GM21360 (cell line): ENCODE data around the gene TRAF3IP3.

Experiments used
- ATAC-seq: cut with Tn5 transposase; IDR thresholded peaks from one replicate; pipeline ENCODE4 v1.9.1; 2021; ENCODE audit warnings: mild to moderate bottlenecking, moderate library complexity; ENCODE audit not compliant: unreplicated experiment

The TRAF3IP3 gene

GRCh38 chr1:209737118-209737505 is 18.7 kb upstream of the TRAF3IP3 start:
- no peak for ATAC-seq

DNA sequence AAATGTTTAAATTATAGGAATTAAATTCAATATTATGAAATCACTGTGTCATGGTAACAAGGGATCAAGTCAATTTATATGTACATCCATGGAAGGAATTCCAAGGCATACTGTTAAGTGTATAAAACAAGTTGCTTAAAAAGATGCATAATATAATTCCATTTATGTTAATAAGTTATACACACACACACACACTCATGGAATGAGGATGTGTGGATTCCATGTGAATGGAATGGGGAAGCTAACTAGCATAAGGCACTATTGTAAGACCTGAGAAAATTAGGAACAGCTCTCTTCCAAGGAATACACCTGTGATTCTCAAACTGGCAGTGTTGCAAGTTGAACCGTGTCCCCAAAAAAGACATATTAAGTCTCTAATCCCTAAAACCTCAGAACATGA is 17.6 kb upstream of the TRAF3IP3 start:
- no peak for ATAC-seq

DNA sequence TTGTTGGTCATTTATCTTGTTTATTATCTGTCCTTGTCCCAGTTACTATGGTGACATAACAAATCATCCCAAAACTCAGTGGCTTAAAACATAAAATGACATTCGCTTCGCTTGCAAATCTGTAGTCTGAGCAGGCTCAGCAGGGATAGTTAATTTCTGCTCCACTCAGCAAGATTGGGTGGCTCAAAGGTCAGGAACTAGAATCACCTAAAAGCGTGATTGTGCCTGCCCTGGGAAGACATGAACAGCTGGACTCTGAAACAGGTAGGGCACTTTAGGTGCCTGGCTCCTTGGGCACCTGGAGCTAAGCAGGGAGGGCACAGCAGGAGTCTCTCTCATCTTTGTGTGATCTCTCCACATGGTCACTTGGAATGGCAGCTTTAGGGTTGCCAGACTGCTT is 14.7 kb upstream of the TRAF3IP3 start:
- no peak for ATAC-seq

- ATAC-seq: no peak
Observed at GRCh38 chr1:209741889-209742288, 14.0 kb upstream of the TRAF3IP3 start.

DNA sequence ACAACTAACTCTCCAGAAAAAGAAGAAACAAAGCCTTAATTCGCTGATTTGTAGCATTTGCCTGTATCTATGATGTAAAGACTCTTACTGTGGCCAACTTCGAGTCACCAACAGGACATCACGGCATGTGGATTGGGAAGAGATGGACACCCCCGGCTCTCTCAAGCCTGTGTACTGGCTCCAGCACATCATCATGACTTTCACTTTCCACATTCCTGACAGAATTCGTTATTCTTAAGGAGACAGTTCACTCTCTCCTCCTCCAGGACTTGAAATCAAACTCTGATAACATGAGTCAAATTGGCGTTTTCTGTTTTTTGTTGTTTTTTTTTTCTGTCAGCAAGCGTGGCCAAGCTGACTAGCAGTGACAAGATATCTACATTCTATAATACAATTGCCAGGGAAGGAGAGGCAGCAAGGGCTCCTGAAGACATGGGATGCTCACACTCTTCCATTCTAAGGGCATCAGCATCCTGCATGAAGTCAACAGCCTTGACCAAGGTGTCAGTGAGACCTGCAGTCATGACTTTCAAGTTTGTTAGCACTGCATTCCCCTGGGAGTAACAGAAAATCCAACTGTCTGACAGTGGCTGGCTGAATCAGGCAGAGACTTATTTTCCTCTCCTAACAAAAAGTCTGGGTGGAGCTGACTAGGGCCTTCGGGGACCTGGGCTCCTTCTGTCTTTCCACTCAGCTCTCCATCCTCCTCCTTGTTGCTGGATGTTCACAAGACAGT is 13.3 kb upstream of the TRAF3IP3 start:
- ATAC-seq: no peak

DNA sequence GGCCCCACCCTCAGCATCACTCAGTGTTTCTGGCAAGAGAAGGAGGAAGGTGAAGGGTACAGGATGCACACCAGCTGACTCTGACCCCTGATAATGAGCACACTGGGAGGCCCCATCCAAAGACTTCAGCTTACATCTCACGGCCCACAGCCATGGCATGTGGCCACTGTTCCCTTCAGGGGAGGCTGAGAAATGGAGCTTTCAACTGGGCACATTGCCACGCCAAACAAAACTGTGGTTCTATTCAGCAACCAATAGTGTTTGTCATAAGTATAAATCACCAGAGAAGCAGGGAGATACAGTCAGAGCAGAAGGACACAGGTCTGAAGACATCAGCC is 12.7 kb upstream of the TRAF3IP3 start:
- ATAC-seq: no peak

GRCh38 chr1:209746451-209747165 is 9.2 kb upstream of the TRAF3IP3 start:
- ATAC-seq: no peak

DNA sequence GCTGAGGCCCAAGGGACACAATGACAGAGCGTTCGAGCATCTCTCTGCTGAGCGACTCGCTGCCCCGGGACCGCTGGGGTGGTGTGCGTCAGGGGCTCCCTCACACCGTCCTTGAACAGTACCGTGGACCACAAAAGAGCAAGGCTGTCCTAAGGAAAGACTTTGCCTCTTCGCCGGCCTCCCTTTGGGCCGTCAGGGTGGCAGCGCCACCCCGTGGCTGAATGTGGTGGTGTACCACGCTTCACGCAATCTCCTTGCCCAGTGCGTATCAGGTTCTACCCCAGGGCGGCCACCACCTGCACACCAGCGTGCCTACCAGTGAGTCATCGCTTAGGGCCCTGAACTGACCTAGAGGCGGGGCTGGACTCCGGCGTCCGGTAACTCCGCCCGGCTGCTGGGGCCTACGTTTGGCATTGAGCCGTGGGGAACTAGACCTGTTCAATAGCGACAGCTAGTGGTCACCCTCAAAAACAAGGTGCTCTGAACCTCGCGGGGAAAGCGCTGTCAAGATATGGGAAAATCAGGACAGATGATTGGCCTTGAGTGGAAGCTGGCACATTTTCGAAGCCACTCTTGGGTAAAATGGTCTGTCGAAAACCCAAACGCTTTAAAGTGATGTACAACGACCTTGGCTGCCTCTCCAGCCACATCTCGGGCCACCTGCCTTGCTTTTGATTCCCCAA is 8.1 kb upstream of the TRAF3IP3 start:
- ATAC-seq: peak; percentile 46

DNA sequence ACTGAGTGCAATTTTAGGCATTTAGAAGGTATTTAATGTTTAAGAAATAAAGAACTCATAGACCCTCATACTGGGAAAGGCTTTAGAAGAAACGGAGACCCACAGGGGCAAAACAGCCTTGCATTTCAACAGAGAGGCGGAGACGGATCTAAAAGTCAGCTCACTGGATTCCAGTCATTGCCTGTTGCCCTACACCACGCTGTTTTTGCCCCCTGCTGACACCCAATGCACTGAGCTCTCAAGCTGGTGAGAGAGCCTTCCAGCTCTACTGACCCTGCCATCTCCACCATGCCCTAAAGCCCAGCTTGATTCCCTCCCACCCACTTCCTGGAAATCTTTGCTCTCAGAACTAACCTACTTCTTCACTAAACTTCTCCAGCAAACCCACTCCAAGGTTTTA is 7.2 kb upstream of the TRAF3IP3 start:
- ATAC-seq: no peak

DNA sequence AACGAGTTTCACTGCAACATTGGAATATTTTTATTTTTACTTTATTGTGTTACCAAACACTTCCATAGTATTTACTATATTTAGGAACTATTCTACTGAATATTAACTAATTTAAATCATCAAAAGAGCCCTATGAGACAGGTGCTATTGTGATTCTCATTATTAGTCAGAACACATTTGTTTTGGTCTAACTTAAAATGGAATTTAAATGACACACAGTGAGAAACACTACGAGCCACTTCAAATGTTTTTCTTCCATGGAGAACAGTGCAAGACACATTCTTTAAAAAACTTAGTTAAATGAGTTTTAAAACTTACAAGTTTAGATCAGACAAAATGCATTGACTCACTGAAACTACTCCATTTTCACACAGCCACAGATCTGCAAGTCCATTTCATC is 6.6 kb upstream of the TRAF3IP3 start:
- ATAC-seq: no peak

- ATAC-seq: no peak
Observed at GRCh38 chr1:209749670-209750323, 6.1 kb upstream of the TRAF3IP3 start.

DNA sequence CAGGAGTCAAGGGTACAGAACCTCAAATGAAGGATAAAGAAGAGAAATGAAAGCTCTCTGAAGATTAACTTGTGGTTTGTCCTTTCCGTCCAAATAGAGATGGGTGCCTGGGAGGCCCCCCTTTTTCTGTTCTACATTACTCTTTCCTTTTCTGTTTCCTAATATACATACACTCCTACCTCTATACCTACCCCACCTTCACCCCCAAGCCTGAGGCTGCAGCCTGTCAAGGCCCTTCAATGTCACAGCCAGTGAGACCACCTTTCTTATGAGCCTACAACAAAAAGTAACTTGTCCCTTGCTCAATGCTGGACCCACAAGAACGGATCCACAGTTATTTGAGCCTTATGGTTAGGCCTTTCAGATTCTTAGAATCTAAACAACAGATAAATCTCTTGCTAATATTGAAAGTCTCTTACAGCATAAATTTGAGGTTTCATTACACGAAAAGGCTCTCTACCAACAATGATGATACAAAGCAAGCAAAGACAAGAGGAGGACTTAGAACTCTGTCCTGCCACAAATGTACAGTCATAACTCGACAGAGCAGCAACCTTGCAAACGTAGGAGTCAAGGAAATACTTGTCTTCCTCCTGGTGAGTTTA is 4.1 kb upstream of the TRAF3IP3 start:
- ATAC-seq: peak; percentile 56

DNA sequence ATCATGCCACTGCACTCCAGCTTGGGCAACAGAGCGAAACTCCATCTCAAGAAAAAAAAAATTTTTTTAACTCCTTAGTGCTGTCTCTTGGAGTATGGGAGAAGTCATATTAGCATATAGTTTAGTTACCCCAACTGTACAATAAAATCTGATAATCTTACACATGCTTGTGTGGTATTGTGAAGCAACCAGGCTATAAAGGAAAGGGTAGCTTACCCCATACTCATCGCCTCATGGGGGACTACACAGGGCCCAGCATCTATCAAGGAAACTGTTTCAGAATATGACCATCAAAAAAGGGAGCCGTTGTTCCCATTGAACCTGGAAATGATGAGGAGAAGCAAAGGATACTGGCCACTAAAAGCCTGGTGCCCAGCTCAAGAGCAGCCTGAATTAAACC is 3.0 kb upstream of the TRAF3IP3 start:
- no peak for ATAC-seq

GRCh38 chr1:209755256-209755655 is 597 bp upstream of the TRAF3IP3 start:
- no peak for ATAC-seq

DNA sequence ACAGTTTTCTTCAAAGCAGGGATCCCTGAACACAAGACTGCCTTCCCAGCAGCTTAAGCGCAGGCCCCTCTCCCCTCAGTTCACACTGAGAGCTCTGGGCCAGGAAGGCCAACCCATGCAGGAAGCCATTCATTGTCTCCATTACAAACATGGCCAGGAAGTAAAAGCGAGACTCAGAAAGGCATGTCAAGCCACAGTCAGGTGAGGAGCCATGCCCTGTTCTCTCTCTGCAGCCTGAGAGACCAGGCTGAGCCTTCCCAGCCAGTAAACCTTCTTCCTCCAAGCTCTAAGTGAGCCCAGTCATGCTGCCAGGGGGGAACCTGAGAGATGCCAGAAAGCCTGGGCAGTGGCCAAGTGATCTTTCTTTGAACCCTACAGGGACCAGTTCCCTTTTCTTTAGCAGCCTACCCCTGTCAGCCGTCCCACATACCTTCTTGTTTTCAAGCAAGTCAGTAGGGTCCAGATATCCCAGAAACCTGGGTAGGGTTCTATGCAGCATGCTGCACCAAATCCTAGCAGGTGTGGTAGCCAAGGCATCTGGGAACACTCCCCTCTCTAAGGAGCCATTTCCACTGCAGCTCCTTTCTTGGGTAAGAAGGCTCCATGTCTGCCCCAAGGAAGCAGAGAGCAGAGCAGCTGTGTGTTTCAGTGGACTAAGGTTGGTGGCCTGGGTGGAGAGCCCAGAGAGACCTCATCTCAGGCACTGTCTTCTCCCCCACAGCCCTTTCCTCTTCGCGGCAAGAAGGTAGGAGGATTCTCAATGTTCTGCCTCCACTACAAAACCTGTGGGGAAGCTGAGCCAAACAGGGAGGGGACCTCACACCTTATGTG is 977 bp downstream of the TRAF3IP3 start:
- ATAC-seq: peak; percentile 27

GRCh38 chr1:209758400-209758799 is 2.5 kb downstream of the TRAF3IP3 start:
- ATAC-seq: no peak

GRCh38 chr1:209759829-209760359 is 4.0 kb downstream of the TRAF3IP3 start:
- ATAC-seq: no peak

- ATAC-seq: no peak
Observed at GRCh38 chr1:209761011-209761635, 5.3 kb downstream of the TRAF3IP3 start.

DNA sequence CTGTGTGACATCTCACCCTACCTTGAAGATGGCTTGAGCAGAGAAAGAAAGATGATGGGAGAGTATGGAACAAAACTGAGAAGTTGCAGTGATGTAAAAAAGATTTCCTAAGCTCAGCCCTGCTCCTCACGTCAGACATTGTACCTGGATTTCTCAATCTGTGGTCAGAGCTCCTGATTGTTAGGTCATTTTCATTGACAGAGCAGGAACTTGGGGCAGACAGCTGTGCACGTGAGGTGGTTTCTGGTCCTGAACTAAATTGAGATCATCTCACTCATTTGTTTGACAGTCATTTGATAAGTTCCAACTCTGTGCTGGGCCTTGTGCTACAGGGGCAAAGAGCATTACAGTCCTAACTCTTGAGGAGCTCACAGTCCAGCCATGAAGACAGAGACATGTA is 10.2 kb downstream of the TRAF3IP3 start:
- no peak for ATAC-seq

GRCh38 chr1:209767096-209767495 is 11.2 kb downstream of the TRAF3IP3 start:
- no peak for ATAC-seq
